Ishikawa (cell line): Measurements from ENCODE around the gene MYH7B.

Experiments used
- CREB1 ChIP-seq: IDR thresholded peaks from 2 replicates; pipeline ENCODE4 v1.6.1; 2012; ENCODE audit warnings: low read depth
- RAD21 ChIP-seq: IDR thresholded peaks from 2 replicates; pipeline ENCODE4 v1.6.1; 2012; ENCODE audit warnings: low read depth
- TAF1 ChIP-seq: IDR thresholded peaks from 2 replicates; pipeline ENCODE4 v1.6.1; 2012; ENCODE audit warnings: low read depth, mild to moderate bottlenecking
- TEAD4 ChIP-seq: IDR thresholded peaks from 2 replicates; pipeline ENCODE4 v1.6.1; 2012
- ZBTB7A ChIP-seq: IDR thresholded peaks from 2 replicates; pipeline ENCODE4 v1.6.1; 2012; ENCODE audit warnings: low read depth
- TF ChIP-seq, protein P1 (sequence below): IDR thresholded peaks from 2 replicates; pipeline ENCODE4 v1.6.1; 2012

DNA sequence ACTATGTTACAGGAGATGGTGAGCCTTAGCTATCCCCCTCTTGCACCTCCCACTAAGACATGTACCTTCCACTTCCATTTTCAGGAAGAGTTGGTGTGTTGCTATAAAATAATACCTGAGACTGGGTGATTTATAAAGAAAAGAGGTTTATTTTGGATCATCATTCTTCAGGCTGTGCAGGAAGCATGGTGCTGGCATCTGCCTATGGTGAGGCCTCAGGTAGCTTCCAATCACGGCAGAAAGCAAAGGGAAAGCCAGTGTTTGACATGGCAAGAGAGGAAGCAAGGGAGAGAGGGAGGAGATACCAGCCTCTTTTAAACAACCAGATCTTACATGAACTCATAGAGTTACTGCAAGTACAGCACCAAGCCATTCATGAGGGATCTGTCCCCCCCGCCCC, 32.3 kb upstream of the MYH7B start:
- TF ChIP-seq, protein P1, sequence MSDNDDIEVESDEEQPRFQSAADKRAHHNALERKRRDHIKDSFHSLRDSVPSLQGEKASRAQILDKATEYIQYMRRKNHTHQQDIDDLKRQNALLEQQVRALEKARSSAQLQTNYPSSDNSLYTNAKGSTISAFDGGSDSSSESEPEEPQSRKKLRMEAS, result no peak
- no peak for TF ChIP-seq TAF1
- no peak for TF ChIP-seq CREB1
- no peak for TF ChIP-seq TEAD4
- TF ChIP-seq ZBTB7A, result no peak
- TF ChIP-seq RAD21, result no peak
